Endodermal cell (in vitro differentiated cells): ENCODE measurements around the gene VWA3A. TPM values are rescaled to one million over a fixed set of nuclear protein-coding genes. Genes with fewer than 3 reads are reported as not detected.

Experiments
- DNase-seq: peaks from one replicate; pipeline ENCODE4 v3.0.0-alpha.2; 2017
- H3K27ac ChIP-seq: 2 replicates; pipeline ENCODE4 v1.5.1; 2013; ENCODE audit warnings: mild to moderate bottlenecking, low read depth, low read length, moderate library complexity
- H3K27me3 ChIP-seq: 2 replicates; pipeline ENCODE4 v1.6.1; 2013; ENCODE audit warnings: mild to moderate bottlenecking, low read length, moderate library complexity; ENCODE audit not compliant: insufficient read depth, control insufficient read depth, poor library complexity, severe bottlenecking
- H3K36me3 ChIP-seq: 2 replicates; pipeline ENCODE4 v1.7.0; 2013; ENCODE audit warnings: mild to moderate bottlenecking, low read length, moderate library complexity; ENCODE audit not compliant: control insufficient read depth, insufficient read depth
- H3K4me1 ChIP-seq: one replicate; pipeline ENCODE4 v1.7.0; 2013; ENCODE audit warnings: low read length; ENCODE audit not compliant: control insufficient read depth, insufficient read depth
- H3K4me3 ChIP-seq: 2 replicates; pipeline ENCODE4 v1.5.1; 2013; ENCODE audit warnings: mild to moderate bottlenecking, low read length, moderate library complexity
- H3K9ac ChIP-seq: 2 replicates; pipeline ENCODE4 v1.6.1; 2013; ENCODE audit warnings: mild to moderate bottlenecking, low read length, moderate library complexity; ENCODE audit not compliant: poor library complexity, severe bottlenecking; ENCODE audit errors: extremely low read depth
- H3K9me3 ChIP-seq: 2 replicates; pipeline ENCODE4 v1.6.1; 2013; ENCODE audit warnings: mild to moderate bottlenecking, low read length, moderate library complexity; ENCODE audit not compliant: control insufficient read depth
- H3K27ac Mint-ChIP-seq: 2 replicates; pipeline ENCODE4 v1.8.0; 2020; ENCODE audit warnings: mixed read lengths
- H3K27me3 Mint-ChIP-seq: 2 replicates; pipeline ENCODE4 v1.8.0; 2021; ENCODE audit warnings: mild to moderate bottlenecking, mixed read lengths; ENCODE audit not compliant: insufficient read depth
- H3K36me3 Mint-ChIP-seq: 2 replicates; pipeline ENCODE4 v1.8.0; 2020; ENCODE audit warnings: low read depth, mixed read lengths
- H3K4me1 Mint-ChIP-seq: 2 replicates; pipeline ENCODE4 v1.8.0; 2020; ENCODE audit warnings: mixed read lengths
- H3K4me3 Mint-ChIP-seq: 2 replicates; pipeline ENCODE4 v1.8.0; 2020; ENCODE audit warnings: mild to moderate bottlenecking, moderate library complexity, mixed read lengths
- H3K9me3 Mint-ChIP-seq: 2 replicates; pipeline ENCODE4 v1.8.0; 2020; ENCODE audit warnings: mild to moderate bottlenecking, mixed read lengths
- CTCF ChIP-seq: fragments of 200-600 bp; sonication (generic); conservative IDR thresholded peaks from 2 replicates; pipeline ENCODE4 v1.5.0; 2021; ENCODE audit warnings: antibody characterized with exemption, mild to moderate bottlenecking
- WGBS, 2 experiments: methylation state at CpG; one replicate each; pipeline versions ENCODE4 v1.1.5 to v1.1.7; 2013; ENCODE audit warnings: missing lambda C conversion rate in 2 of 2, mixed read lengths in 1 of 2; ENCODE audit not compliant: insufficient coverage in 1 of 2, insufficient read length in 1 of 2; 5-methylcytosine and 5-hydroxymethylcytosine counted together
- total RNA-seq, 2 donors: library from RNA; stranded (reverse); fragmentation: NEBNext Ultra II Directional in 1 of 2; extraction: Animal tissue kit (Norgen Biotek cat#: 25700) in 1 of 2; gene quantifications; 2 replicates in 1 of 2; 3 replicates in 1 of 2; pipeline ENCODE4 v1.2.1, GENCODE V29; 2021

The VWA3A gene
- total RNA-seq, 2 donors from 2014 or later = 0.18 to 0.40 TPM

- Histone ChIP-seq H3K9me3 (no peaks in the 10 kb centered on the region), H3K4me3 (no peak overlapping the region), H3K9ac (no peak overlapping the region), H3K36me3 (no peaks in the 10 kb centered on the region), H3K27ac (no peak overlapping the region), H3K27me3 (peaks cover 6% of the 10 kb centered on the region), H3K4me1 (no peaks in the 10 kb centered on the region)
- no peaks in the 10 kb centered on the region for H3K36me3 Mint-ChIP-seq
- TF ChIP-seq CTCF = no peak
- no peak overlapping the region for H3K4me3 Mint-ChIP-seq
- WGBS, 2 experiments = 91 to 92% methylated on average over 2 of the region's 2 CpGs
- H3K4me1 Mint-ChIP-seq = no peaks in the 10 kb centered on the region
- H3K9me3 Mint-ChIP-seq = no peaks in the 10 kb centered on the region
- DNase-seq = no peak
- no peak overlapping the region for H3K27ac Mint-ChIP-seq
- peaks cover 12% of the 10 kb centered on the region for H3K27me3 Mint-ChIP-seq
Observed at GRCh38 chr16:22204091-22204655, 111.8 kb downstream of the VWA3A start.

- Histone ChIP-seq H3K9ac (no peak overlapping the region), H3K36me3 (no peaks in the 10 kb centered on the region), H3K4me1 (no peaks in the 10 kb centered on the region), H3K27ac (no peak overlapping the region), H3K9me3 (no peaks in the 10 kb centered on the region), H3K27me3 (peaks cover 6% of the 10 kb centered on the region), H3K4me3 (peak overlapping the region; percentile 71)
- Mint-ChIP-seq H3K4me1 (no peaks in the 10 kb centered on the region), H3K36me3 (no peaks in the 10 kb centered on the region), H3K9me3 (peaks cover 2% of the 10 kb centered on the region), H3K27me3 (peaks cover 12% of the 10 kb centered on the region), H3K4me3 (peak overlapping the region; percentile 77), H3K27ac (peak overlapping the region; percentile 61)
- no peak for DNase-seq
- no peak for TF ChIP-seq CTCF
- 29 to 32% methylated on average over 7 to 11 of the region's 11 CpGs for WGBS, 2 experiments
Observed at GRCh38 chr16:22205577-22206012, 113.3 kb downstream of the VWA3A start.

- H3K4me1 Mint-ChIP-seq = no peaks in the 10 kb centered on the region
- no peaks in the 10 kb centered on the region for H3K36me3 Mint-ChIP-seq
- H3K4me3 Mint-ChIP-seq = peak within 1 kb of the TSS; percentile 77
- H3K4me3 ChIP-seq = peak within 1 kb of the TSS; percentile 92
- peak within 1 kb of the TSS; percentile 17 for H3K27ac ChIP-seq
- peak within 1 kb of the TSS; percentile 61 for H3K27ac Mint-ChIP-seq
- H3K27me3 ChIP-seq = peaks cover 6% of the 10 kb centered on the region
- peak; percentile 92 for TF ChIP-seq CTCF
- H3K9me3 Mint-ChIP-seq = peaks cover 8% of the 10 kb centered on the region
- no peaks in the 10 kb centered on the region for H3K4me1 ChIP-seq
- no peaks in the 10 kb centered on the region for H3K36me3 ChIP-seq
- peaks cover 12% of the 10 kb centered on the region for H3K27me3 Mint-ChIP-seq
- H3K9ac ChIP-seq = peak within 1 kb of the TSS; percentile 41
- peak; percentile 97 for DNase-seq
- 0% methylated on average over 12 to 74 of the region's 74 CpGs for WGBS, 2 experiments
- H3K9me3 ChIP-seq = no peaks in the 10 kb centered on the region
Observed at GRCh38 chr16:22206013-22206841, 113.9 kb downstream of the VWA3A start, which contains the start of gene EEF2K. Gene EEF2K, plus strand, starts transcription at chr16:22206278. Its CDS starts 19,452 bp downstream, at chr16:22225730.

Other genes with a start within 250 kb of the VWA3A start
- 100 to 1,000 TPM; 177 to 222 TPM for gene NPIPB4, start 234.8 kb upstream of the VWA3A start, total RNA-seq
- 100 to 1,000 TPM; 167 to 172 TPM for gene UQCRC2, start 139.2 kb upstream of the VWA3A start, total RNA-seq
- not detected for gene PDZD9, start 91.4 kb upstream of the VWA3A start, total RNA-seq
- gene MOSMO, start 84.4 kb upstream of the VWA3A start, total RNA-seq = 10 to 100 TPM; 12.6 to 14.7 TPM
- not detected for gene SDR42E2, start 70.0 kb downstream of the VWA3A start, total RNA-seq
- 10 to 100 TPM in 1 of 2 donors, 1 to 10 TPM in 1; 9.8 to 15.8 TPM for gene EEF2K, start 113.7 kb downstream of the VWA3A start, total RNA-seq
- 10 to 100 TPM; 73.1 to 73.6 TPM for gene POLR3E, start 204.9 kb downstream of the VWA3A start, total RNA-seq